Measurements from ENCODE around the gene ABCB1. TPM values are rescaled to one million over a fixed set of nuclear protein-coding genes. Genes with fewer than 3 reads are reported as not detected.

ABCB1 gene
- total and polyA plus RNA-seq, 2 of the 8 experiments (the other 6 are each of a cell fraction or from before 2014, with no cell fraction given), result 0.51 to 1.2 TPM

DNA sequence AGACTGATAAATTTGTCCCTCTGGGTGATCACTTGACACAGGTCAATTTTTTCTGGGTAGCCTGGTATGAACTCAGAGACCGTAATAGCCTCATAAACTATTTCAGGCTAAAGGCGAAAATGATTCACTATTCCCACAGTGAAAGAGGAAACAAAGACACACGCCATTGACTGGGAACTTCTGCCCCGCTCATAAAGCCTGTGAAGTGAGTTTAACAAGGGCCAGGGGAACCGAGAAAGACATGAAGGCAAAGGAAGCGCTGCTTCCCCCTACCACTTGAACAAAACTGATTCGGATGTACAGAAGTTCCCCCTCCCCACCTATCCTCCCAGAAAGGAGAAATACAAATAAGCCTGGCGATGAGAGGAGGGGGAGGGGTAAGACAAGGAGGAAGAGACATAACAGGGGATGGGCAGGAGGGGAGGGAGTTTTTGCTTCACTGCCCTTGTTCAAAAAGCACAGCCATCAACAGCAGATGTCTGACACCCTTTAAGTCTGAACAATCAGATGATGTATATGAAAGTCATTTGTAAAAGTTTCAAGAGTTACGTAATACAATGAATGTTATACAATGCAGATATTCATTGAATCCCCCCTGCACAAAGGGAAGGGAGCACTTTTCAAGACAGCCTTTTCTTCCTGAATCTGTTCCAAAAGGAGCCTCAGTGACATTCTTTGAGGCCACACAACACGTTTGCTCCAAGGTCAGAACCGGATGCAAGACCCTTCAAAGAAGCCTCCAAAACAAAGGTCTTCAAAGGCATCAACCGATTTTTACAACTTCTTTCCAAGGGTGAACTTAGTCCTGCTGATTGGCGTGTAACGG is 125.9 kb downstream of the ABCB1 start (continued):
- TF ChIP-seq, protein P1, sequence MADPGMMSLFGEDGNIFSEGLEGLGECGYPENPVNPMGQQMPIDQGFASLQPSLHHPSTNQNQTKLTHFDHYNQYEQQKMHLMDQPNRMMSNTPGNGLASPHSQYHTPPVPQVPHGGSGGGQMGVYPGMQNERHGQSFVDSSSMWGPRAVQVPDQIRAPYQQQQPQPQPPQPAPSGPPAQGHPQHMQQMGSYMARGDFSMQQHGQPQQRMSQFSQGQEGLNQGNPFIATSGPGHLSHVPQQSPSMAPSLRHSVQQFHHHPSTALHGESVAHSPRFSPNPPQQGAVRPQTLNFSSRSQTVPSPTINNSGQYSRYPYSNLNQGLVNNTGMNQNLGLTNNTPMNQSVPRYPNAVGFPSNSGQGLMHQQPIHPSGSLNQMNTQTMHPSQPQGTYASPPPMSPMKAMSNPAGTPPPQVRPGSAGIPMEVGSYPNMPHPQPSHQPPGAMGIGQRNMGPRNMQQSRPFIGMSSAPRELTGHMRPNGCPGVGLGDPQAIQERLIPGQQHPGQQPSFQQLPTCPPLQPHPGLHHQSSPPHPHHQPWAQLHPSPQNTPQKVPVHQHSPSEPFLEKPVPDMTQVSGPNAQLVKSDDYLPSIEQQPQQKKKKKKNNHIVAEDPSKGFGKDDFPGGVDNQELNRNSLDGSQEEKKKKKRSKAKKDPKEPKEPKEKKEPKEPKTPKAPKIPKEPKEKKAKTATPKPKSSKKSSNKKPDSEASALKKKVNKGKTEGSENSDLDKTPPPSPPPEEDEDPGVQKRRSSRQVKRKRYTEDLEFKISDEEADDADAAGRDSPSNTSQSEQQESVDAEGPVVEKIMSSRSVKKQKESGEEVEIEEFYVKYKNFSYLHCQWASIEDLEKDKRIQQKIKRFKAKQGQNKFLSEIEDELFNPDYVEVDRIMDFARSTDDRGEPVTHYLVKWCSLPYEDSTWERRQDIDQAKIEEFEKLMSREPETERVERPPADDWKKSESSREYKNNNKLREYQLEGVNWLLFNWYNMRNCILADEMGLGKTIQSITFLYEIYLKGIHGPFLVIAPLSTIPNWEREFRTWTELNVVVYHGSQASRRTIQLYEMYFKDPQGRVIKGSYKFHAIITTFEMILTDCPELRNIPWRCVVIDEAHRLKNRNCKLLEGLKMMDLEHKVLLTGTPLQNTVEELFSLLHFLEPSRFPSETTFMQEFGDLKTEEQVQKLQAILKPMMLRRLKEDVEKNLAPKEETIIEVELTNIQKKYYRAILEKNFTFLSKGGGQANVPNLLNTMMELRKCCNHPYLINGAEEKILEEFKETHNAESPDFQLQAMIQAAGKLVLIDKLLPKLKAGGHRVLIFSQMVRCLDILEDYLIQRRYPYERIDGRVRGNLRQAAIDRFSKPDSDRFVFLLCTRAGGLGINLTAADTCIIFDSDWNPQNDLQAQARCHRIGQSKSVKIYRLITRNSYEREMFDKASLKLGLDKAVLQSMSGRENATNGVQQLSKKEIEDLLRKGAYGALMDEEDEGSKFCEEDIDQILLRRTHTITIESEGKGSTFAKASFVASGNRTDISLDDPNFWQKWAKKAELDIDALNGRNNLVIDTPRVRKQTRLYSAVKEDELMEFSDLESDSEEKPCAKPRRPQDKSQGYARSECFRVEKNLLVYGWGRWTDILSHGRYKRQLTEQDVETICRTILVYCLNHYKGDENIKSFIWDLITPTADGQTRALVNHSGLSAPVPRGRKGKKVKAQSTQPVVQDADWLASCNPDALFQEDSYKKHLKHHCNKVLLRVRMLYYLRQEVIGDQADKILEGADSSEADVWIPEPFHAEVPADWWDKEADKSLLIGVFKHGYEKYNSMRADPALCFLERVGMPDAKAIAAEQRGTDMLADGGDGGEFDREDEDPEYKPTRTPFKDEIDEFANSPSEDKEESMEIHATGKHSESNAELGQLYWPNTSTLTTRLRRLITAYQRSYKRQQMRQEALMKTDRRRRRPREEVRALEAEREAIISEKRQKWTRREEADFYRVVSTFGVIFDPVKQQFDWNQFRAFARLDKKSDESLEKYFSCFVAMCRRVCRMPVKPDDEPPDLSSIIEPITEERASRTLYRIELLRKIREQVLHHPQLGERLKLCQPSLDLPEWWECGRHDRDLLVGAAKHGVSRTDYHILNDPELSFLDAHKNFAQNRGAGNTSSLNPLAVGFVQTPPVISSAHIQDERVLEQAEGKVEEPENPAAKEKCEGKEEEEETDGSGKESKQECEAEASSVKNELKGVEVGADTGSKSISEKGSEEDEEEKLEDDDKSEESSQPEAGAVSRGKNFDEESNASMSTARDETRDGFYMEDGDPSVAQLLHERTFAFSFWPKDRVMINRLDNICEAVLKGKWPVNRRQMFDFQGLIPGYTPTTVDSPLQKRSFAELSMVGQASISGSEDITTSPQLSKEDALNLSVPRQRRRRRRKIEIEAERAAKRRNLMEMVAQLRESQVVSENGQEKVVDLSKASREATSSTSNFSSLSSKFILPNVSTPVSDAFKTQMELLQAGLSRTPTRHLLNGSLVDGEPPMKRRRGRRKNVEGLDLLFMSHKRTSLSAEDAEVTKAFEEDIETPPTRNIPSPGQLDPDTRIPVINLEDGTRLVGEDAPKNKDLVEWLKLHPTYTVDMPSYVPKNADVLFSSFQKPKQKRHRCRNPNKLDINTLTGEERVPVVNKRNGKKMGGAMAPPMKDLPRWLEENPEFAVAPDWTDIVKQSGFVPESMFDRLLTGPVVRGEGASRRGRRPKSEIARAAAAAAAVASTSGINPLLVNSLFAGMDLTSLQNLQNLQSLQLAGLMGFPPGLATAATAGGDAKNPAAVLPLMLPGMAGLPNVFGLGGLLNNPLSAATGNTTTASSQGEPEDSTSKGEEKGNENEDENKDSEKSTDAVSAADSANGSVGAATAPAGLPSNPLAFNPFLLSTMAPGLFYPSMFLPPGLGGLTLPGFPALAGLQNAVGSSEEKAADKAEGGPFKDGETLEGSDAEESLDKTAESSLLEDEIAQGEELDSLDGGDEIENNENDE (IDR thresholded peaks at IDR 0.05; ENCODE audit: insufficient replicate concordance, low read length), result no peak
- peak; percentile 18; the same call in 1 of the 2 replicates for TF ChIP-seq SUZ12 (IDR thresholded peaks at IDR 0.05; ENCODE audit: low read length)
